Posterior cingulate gyrus (tissue), 11 donors: ENCODE data around the gene TRABD.
"Not testable (repeated sequence)": the region's sequence is repeated elsewhere in the genome, so short reads cannot be mapped to it uniquely, and the experiment has no call there.

Experiments used
- DNase-seq, 10 donors: peaks; one replicate each; pipeline versions ENCODE4 v3.0.0 to v3.0.0-alpha.2; 2020 to 2021; ENCODE audit warnings: mixed read lengths in 3 of 10
- intact Hi-C: fragments of 100-400 bp; cut with DNase I; formaldehyde crosslinking; loops from one replicate; pipeline ENCODE4 v1.15.1; 2023

Gene TRABD

DNA sequence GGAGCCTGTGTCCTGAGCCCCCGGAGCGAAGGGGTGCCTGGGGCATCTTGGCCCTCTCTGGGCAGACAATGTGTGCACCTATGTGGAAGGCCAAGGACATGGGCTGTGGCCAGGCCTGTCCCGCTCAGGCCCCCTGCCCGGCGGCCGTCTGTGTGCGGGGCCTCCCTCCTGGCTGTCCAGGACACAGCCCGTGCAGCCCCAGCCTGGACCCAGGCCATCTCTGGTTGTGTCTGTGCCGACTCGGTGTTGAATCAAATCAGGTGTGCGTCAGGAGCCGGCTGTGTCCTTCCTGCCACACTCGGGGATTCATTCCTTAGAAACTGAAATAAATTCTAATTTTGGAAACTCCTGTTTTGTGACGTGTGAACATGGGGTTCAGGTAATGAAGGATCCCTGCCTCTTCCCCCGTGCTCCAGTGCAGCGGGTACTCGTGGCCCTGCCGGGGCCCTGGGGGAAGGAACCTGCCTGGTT lies 13.6 kb downstream of the TRABD start:
- no peak for DNase-seq
- intact Hi-C loops, result no loop called here

DNA sequence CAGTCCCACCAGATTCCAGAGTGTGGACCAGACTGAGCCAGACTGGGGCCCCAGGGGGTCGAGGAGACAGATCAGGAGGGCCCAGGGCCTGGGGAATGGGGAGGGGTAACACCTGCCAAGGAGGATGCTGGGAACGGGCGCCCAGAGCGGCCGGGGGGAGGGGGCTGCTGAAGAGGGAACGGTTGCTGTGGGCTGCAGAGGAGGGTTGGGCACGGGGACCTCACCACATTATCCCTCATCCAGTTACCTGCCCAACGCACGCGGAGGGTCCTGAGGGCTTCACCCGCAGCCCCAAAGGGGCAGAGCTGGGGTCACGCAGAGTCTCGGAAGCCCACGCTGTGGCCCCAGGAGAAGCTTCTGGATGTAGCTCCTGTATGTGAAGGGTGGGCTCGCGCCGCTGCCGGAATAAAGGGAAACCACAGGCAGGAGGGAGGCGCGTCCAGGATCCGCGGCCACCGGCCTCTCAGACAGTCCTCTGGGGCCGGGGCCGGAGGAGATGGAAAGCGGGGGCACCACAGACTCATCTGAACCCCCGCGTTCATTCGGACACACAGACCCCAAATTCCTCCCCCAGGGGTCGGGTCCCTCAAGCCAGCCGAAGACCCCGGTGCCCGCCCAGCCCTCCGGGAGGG lies 14.2 kb downstream of the TRABD start:
- DNase-seq, result no peak
- intact Hi-C loops, result loop anchor here (2.0 to 10.0 kb wide), 2 partner anchors 15 to 275 kb away; partner anchors contain the start of gene TRABD

- DNase-seq, result peak; percentile 87 to 99 (median 94)
- intact Hi-C loops, result loop anchor here (2.0 to 10.0 kb wide), 2 partner anchors 16 to 276 kb away; partner anchors contain the start of gene TRABD
Observed at GRCh38 chr22:50200461-50201190, 14.9 kb downstream of the TRABD start, which contains the start of gene SELENOO. SELENOO (plus strand) TSS chr22:50201011; CDS start chr22:50201037, 26 bp downstream.

- peak in 1 of 10 donors; percentile 85 for DNase-seq
Observed at GRCh38 chr22:50201191-50202129, 15.7 kb downstream of the TRABD start.

GRCh38 chr22:50202130-50202666 lies 16.5 kb downstream of the TRABD start:
- intact Hi-C loops, result loop anchor here (10.0 kb wide), 1 partner anchor 277 kb away; no protein-coding TSS in a partner anchor
- DNase-seq, result no peak

More at GRCh38 chr22:50201191-50202129, 15.7 kb downstream of the TRABD start:
- intact Hi-C loops, result loop anchor here (2.0 to 10.0 kb wide), 2 partner anchors 17 to 277 kb away; partner anchors contain the start of gene TRABD

GRCh38 chr22:50203288-50203687 lies 17.6 kb downstream of the TRABD start:
- no peak for DNase-seq
- intact Hi-C loops, result loop anchor here (10.0 kb wide), 1 partner anchor 278 kb away; no protein-coding TSS in a partner anchor

DNA sequence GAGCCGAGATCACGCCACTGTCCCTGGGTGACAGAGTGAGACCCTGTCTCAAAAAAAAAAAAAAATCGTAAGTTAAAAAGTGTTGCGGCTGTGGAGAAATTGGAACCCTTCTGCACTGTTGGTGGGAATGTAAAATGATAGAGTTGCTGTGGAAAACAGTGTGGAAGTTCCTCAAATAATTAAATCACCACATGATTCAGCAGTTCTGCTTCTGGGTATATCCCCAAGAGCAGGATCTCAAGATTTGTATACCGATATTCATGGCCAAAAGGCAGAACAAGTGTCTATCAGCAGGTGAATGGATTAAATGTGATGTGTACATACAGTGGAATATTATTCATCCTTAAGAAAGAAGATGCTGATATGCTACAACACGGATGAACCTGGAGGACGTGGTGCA lies 18.9 kb downstream of the TRABD start:
- intact Hi-C loops, result loop anchor here (10.0 kb wide), 1 partner anchor 280 kb away; no protein-coding TSS in a partner anchor

GRCh38 chr22:50204998-50205397 lies 19.3 kb downstream of the TRABD start:
- DNase-seq, result not testable (repeated sequence)
- intact Hi-C loops, result loop anchor here (10.0 kb wide), 1 partner anchor 280 kb away; no protein-coding TSS in a partner anchor

More for the DNA sequence above, 18.9 kb downstream of the TRABD start:
- DNase-seq, result no peak

GRCh38 chr22:50205781-50206569 lies 20.3 kb downstream of the TRABD start:
- DNase-seq, result no peak
- intact Hi-C loops, result loop anchor here (10.0 kb wide), 1 partner anchor 281 kb away; no protein-coding TSS in a partner anchor

DNA sequence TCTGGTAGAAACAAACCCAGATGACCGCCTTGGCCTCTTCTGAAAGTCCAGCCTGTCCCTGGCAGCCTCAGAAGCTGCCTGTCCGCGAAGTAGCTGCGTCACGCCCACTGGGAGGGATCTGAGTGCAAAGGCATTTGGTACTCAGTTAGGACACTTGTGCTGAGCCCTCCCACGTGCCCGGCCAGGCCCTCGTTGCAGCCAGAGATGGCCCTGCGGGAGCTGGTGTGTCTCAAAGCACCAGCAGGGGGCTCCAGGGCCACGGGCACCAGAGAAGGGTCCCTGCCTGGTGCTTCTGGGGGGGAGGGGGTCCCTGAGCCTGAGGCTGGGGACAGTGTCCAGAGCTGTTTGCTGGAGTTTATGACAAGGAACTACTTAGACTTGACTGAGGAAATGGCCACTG lies 20.9 kb downstream of the TRABD start:
- DNase-seq, result peak in 2 of 10 donors; percentile 79 to 87
- intact Hi-C loops, result loop anchor here (10.0 kb wide), 1 partner anchor 282 kb away; no protein-coding TSS in a partner anchor

DNA sequence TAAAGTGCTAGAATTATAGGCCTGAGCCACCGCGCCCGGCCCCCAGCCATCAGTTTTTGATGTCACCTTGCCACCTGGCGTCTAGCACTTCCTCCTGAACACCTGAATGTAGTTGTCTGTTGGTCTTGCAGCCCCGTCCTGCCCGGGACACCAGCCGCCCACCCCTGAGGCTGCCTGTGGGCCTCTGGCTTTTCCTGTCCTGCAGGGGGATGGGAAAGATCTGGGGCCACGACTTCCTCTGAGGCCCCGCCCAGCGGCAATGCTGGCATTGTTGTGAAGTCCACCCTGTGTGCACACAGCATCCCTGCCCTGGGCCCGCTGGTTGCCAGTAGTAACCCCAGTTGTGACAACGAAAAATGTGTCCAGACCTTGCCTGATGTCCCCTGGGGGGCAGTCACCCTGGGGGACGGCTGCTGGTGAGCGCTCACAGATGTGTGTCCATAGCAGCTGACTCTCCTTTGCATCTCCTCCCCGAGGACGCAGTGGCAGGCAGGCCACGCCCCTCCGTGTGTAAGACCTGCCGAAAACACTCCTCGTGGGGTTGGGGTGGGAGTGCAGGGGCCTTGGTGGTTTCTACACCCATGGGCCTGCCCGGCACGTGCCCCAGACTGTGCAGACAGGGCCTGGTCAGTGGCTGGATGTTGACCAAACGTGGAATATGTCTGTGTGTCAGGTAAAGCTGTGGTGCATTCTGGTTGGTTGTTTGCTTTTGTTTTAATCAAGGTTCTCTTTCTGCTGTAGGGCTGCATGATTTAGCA lies 21.8 kb downstream of the TRABD start:
- intact Hi-C loops, result loop anchor here (10.0 kb wide), 1 partner anchor 283 kb away; no protein-coding TSS in a partner anchor
- DNase-seq, result no peak

GRCh38 chr22:50208430-50208938 lies 22.8 kb downstream of the TRABD start:
- intact Hi-C loops, result loop anchor here (10.0 kb wide), 1 partner anchor 284 kb away; no protein-coding TSS in a partner anchor
- peak in 2 of 10 donors; percentile 85 to 86 for DNase-seq

DNA sequence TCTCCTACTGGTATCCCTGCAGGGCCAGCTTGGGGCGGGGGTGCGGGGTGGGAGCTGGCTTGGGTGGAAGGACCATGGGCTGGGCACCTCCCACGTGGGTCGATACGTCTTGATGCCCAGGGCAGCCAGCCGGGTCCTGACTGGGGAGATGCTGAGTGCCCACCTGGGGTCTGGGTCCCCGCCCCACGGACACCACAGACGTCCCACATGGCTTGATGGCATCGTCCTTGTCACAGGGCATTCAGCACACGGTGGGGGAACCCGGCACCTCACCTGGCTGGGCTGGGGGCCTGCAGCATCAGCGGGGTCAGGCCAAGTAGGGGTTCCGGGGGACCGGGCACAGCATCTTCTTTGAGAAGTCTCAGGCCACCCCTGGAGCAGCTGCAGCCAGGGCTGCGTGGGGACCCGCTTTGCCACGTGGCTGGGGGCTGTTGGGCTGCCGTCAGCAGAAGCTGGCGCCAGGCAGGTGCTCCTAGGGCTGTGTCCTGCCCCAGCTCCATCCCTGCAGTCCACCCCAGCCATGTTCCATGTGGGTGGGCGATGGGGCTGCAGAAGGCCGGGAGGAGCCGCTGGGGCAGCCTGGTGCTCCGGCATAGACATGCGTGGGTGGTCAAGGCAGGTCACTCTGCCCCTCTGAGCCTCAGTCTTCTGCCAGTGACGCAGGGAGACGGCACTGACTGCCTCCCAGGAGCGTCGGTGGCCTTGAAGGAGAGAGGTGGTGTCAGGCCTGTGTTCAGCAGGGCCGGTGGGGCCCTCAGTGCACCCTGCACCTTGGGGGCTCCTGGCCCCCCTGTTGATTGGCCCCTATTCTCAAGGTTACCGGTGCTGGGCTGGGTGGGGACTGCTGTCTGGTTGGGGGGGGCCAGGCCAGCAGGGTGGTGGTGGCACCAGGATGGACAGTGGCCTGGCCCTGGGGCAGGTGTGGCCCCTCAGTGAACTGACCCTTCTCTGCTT lies 23.5 kb downstream of the TRABD start:
- intact Hi-C loops, result loop anchor here (10.0 kb wide), 1 partner anchor 284 kb away; no protein-coding TSS in a partner anchor
- peak in 1 of 10 donors; percentile 82 for DNase-seq

GRCh38 chr22:50209893-50210292 lies 24.2 kb downstream of the TRABD start:
- intact Hi-C loops, result loop anchor here (2.0 to 10.0 kb wide), 2 partner anchors 63 to 285 kb away; no protein-coding TSS in a partner anchor
- DNase-seq, result peak in 7 of 10 donors; percentile 60 to 94 (median 73)

GRCh38 chr22:50210378-50211139 lies 24.8 kb downstream of the TRABD start:
- DNase-seq, result peak in 1 of 10 donors; percentile 80
- intact Hi-C loops, result loop anchor here (2.0 kb wide), 1 partner anchor 64 kb away; no protein-coding TSS in a partner anchor
